Tibial nerve (tissue), 4 donors: ENCODE measurements around the gene INO80E. TPM values are rescaled to one million over a fixed set of nuclear protein-coding genes. Genes with fewer than 3 reads are reported as not detected.
A peak's percentile ranks its signal among the peaks of the same experiment; 100 is the strongest.

Experiments used
- DNase-seq, 2 donors: peaks; one replicate each; pipeline ENCODE4 v3.0.0-alpha.2; 2019; ENCODE audit warnings: low spot score in 2 of 2
- H3K27ac ChIP-seq, 4 donors: fragments of 200-600 bp; sonication (generic) in 3 of 4; one replicate each; pipeline ENCODE4 v1.5.1; 2017 to 2019; ENCODE audit warnings: mild to moderate bottlenecking in 1 of 4
- H3K27me3 ChIP-seq, 2 donors: fragments of 200-600 bp; sonication (generic) in 1 of 2; one replicate each; pipeline versions ENCODE4 v1.5.1 to v1.6.0; 2017 to 2019
- H3K36me3 ChIP-seq, 3 donors: fragments of 200-600 bp; sonication (generic); one replicate each; pipeline ENCODE4 v1.5.1; 2018 to 2019
- H3K4me1 ChIP-seq, 4 donors: fragments of 200-600 bp; sonication (generic) in 3 of 4; one replicate each; pipeline ENCODE4 v1.5.1; 2017 to 2019
- H3K4me3 ChIP-seq, 4 donors: fragments of 200-600 bp; sonication (generic) in 3 of 4; one replicate each; pipeline ENCODE4 v1.5.1; 2017 to 2019; ENCODE audit warnings: mild to moderate bottlenecking in 1 of 4, moderate library complexity in 1 of 4
- H3K9me3 ChIP-seq, 4 donors: fragments of 200-600 bp; sonication (generic) in 3 of 4; one replicate each; pipeline ENCODE4 v1.5.1; 2017 to 2019
- EP300 ChIP-seq, 2 donors: sonication (generic); formaldehyde crosslinking; IDR thresholded peaks; one replicate each; pipeline ENCODE4 v1.6.1; 2017; ENCODE audit warnings: antibody characterized with exemption in 2 of 2, mild to moderate bottlenecking in 1 of 2
- POLR2A ChIP-seq, 2 donors: fragments of 450-650 bp; IDR thresholded peaks; one replicate each; pipeline ENCODE4 v1.6.1; 2017; ENCODE audit warnings: antibody characterized with exemption in 2 of 2, mild to moderate bottlenecking in 2 of 2, moderate library complexity in 2 of 2
- WGBS, 2 donors: methylation state at CpG; one replicate each; pipeline ENCODE4 v1.1.5; 2018; 5-methylcytosine and 5-hydroxymethylcytosine counted together
- total RNA-seq, 4 donors: library from RNA; depleted of rRNA; stranded (reverse); fragments of >200 nt; gene quantifications; one replicate each; pipeline ENCODE4 v1.1.0, GENCODE V29; 2016
- TF ChIP-seq, protein P1 (sequence below), 5 experiments: fragments of 200-600 bp in 3 of 5; fragments of 450-650 bp in 2 of 5; sonication (generic) in 3 of 5; IDR thresholded peaks; one replicate each; pipeline ENCODE4 v1.5.1; 2016 to 2019; ENCODE audit warnings: antibody characterized with exemption in 5 of 5, mild to moderate bottlenecking in 3 of 5, moderate library complexity in 2 of 5

INO80E gene
- total RNA-seq, 4 donors from 2014 or later, result 36.6 to 60.4 (median 51.6) TPM

DNA sequence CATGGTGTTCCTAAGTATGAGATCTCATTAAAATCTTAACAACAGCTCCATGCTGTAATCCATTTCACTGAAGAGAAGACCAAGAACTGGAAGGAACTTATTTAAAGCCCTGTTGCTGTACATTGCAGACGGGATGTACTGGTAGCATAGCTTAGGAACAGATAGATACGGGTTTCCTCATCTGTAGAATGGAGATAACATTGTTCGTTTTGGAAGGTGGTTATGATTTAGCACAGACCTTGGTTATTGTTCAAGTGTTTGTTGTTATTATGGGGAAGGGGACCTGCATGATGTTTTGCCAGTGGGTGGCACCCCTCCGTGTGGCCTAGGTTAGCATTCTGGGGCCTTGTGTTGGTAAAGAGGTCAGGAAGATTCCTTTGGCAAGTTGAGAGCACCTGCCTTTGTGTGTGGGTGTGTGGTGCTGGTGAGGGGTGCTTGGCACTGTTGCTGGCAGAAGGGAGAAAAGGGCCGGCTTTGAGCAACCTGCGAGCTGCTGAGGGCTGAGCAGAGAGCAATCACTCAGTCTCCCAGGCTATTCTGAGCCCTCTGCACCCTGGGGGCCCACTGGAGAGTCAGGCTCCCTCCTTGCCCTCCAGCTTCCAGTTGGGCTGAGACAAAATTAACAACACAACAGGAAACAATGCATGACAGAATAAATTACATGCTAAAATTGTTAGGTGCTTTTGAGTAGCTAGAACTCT, 20.1 kb upstream of the INO80E start:
- Histone ChIP-seq H3K36me3 (peaks cover 0 to 45% (median 14%) of the 10 kb centered on the region in 3 donors), H3K9me3 (no peaks in the 10 kb centered on the region), H3K27me3 (no peaks in the 10 kb centered on the region), H3K4me3 (peak overlapping the region in 3 of 4 donors; percentile 70 to 83 (median 73)), H3K27ac (peak overlapping the region in 2 of 4 donors; percentile 87 to 95), H3K4me1 (peaks cover 0 to 50% (median 21%) of the 10 kb centered on the region in 4 donors)
- WGBS, 2 donors, result 17% methylated on average over 6 of the region's 6 CpGs
- no peak for TF ChIP-seq POLR2A (IDR thresholded peaks at IDR 0.05)
- no peak for TF ChIP-seq EP300 (IDR thresholded peaks at IDR 0.05)
- TF ChIP-seq, protein P1, sequence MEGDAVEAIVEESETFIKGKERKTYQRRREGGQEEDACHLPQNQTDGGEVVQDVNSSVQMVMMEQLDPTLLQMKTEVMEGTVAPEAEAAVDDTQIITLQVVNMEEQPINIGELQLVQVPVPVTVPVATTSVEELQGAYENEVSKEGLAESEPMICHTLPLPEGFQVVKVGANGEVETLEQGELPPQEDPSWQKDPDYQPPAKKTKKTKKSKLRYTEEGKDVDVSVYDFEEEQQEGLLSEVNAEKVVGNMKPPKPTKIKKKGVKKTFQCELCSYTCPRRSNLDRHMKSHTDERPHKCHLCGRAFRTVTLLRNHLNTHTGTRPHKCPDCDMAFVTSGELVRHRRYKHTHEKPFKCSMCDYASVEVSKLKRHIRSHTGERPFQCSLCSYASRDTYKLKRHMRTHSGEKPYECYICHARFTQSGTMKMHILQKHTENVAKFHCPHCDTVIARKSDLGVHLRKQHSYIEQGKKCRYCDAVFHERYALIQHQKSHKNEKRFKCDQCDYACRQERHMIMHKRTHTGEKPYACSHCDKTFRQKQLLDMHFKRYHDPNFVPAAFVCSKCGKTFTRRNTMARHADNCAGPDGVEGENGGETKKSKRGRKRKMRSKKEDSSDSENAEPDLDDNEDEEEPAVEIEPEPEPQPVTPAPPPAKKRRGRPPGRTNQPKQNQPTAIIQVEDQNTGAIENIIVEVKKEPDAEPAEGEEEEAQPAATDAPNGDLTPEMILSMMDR (IDR thresholded peaks at IDR 0.05), result no peak
- DNase-seq, result no peak

DNA sequence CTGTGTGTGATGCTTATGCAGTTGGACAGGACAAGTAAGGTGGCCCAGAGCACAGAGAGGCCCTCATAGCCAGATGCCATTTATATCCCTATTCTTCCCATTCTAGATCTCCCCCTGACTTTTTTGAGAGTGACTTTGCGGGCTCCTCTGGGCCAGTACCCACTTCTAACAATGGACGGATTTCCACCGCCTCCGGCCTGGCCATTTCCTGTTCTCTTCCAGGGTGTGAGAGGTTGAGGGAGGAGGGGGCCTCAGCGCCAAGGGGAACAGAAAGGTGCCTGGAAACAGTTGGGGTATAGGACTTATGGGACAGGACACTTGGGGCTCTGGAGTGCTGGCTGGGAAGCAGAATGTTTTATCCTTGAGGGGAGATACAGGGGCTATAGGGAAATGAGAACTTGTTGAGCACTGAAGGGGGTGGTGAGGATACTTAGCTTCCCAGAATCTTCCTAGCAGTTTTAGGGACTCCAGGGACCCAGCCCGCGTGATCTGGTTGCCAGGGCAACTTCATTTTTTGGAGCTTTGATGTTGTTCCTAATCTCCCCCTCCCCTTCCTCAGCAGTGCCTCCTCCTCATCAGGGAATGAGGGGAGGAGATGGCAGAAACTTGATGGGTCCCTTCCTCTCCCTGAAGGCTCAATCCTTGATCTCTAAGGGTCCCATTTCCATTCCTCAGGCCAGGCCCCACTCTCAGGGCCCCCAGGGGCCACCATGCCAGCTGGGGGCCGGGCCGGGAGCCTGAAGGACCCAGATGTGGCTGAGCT, 18.8 kb upstream of the INO80E start:
- Histone ChIP-seq H3K36me3 (peaks cover 0 to 48% (median 22%) of the 10 kb centered on the region in 3 donors), H3K9me3 (no peaks in the 10 kb centered on the region), H3K27me3 (no peaks in the 10 kb centered on the region), H3K4me1 (peaks cover 0 to 50% (median 21%) of the 10 kb centered on the region in 4 donors), H3K4me3 (peak overlapping the region in 1 of 4 donors; percentile 70), H3K27ac (peak overlapping the region in 1 of 4 donors; percentile 95)
- no peak for TF ChIP-seq EP300 (IDR thresholded peaks at IDR 0.05)
- 44 to 52% methylated on average over 7 to 9 of the region's 9 CpGs for WGBS, 2 donors
- no peak for DNase-seq

DNA sequence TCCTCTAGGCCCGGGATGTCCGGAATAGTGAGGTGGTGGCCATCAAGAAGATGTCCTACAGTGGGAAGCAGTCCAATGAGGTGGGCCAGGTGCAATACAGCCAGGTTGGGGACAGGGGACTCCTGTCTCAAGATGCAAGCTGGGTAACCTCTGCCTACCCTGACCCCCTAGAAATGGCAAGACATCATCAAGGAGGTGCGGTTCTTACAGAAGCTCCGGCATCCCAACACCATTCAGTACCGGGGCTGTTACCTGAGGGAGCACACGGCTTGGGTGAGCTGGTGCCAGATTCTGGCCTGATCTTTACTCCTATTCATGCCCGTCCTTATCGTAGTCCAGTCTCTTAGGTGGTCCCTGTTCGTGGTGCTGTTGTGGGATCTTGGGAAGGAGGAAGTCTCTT, 18.0 kb upstream of the INO80E start:
- 90 to 92% methylated on average over 9 of the region's 9 CpGs for WGBS, 2 donors
- H3K36me3 ChIP-seq, result peaks cover 0 to 57% (median 30%) of the 10 kb centered on the region in 3 donors
- no peaks in the 10 kb centered on the region for H3K9me3 ChIP-seq
- H3K4me3 ChIP-seq, result no peak overlapping the region
- peak overlapping the region in 1 of 4 donors; percentile 95 for H3K27ac ChIP-seq
- TF ChIP-seq, protein P1 (IDR thresholded peaks at IDR 0.05), result no peak
- TF ChIP-seq POLR2A (IDR thresholded peaks at IDR 0.05), result no peak
- TF ChIP-seq EP300 (IDR thresholded peaks at IDR 0.05), result no peak
- H3K27me3 ChIP-seq, result no peaks in the 10 kb centered on the region
- DNase-seq, result no peak
- H3K4me1 ChIP-seq, result peaks cover 0 to 46% (median 21%) of the 10 kb centered on the region in 4 donors

DNA sequence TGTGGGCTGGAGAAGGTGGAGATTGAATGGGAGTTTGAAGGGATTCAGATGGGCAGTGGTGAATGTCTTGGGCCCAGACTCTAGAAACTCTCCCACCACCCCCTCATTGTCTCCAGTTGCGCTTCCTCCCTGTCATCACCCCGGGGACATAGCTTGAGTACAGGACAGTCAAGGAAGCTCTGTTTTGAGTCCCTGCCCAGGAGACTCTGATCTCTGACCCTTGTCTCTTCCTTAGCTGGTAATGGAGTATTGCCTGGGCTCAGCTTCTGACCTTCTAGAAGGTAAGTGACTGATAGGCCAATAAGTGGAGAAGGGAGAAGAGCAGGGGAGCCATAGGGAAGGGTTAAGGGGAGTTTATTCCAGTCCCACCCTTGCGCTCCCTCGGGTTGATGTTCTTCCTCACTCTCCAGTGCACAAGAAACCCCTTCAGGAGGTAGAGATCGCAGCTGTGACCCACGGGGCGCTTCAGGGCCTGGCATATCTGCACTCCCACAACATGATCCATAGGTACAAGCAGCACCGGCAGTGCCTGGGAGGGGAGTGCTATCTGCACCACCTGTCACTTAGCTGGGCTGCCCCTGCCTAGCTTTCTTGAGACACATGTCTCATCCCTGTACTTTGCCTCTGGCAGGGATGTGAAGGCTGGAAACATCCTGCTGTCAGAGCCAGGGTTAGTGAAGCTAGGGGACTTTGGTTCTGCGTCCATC, 17.3 kb upstream of the INO80E start:
- no peaks in the 10 kb centered on the region for H3K27me3 ChIP-seq
- WGBS, 2 donors, result 86% methylated on average over 9 of the region's 9 CpGs
- peak overlapping the region in 1 of 4 donors; percentile 95 for H3K27ac ChIP-seq
- peaks cover 0 to 43% (median 21%) of the 10 kb centered on the region in 4 donors for H3K4me1 ChIP-seq
- DNase-seq, result no peak
- TF ChIP-seq EP300 (IDR thresholded peaks at IDR 0.05) (no peak), POLR2A (IDR thresholded peaks at IDR 0.05) (no peak)
- TF ChIP-seq, protein P1 (IDR thresholded peaks at IDR 0.05), result no peak
- H3K36me3 ChIP-seq, result peaks cover 4 to 63% (median 37%) of the 10 kb centered on the region in 3 donors
- H3K9me3 ChIP-seq, result no peaks in the 10 kb centered on the region
- no peak overlapping the region for H3K4me3 ChIP-seq

DNA sequence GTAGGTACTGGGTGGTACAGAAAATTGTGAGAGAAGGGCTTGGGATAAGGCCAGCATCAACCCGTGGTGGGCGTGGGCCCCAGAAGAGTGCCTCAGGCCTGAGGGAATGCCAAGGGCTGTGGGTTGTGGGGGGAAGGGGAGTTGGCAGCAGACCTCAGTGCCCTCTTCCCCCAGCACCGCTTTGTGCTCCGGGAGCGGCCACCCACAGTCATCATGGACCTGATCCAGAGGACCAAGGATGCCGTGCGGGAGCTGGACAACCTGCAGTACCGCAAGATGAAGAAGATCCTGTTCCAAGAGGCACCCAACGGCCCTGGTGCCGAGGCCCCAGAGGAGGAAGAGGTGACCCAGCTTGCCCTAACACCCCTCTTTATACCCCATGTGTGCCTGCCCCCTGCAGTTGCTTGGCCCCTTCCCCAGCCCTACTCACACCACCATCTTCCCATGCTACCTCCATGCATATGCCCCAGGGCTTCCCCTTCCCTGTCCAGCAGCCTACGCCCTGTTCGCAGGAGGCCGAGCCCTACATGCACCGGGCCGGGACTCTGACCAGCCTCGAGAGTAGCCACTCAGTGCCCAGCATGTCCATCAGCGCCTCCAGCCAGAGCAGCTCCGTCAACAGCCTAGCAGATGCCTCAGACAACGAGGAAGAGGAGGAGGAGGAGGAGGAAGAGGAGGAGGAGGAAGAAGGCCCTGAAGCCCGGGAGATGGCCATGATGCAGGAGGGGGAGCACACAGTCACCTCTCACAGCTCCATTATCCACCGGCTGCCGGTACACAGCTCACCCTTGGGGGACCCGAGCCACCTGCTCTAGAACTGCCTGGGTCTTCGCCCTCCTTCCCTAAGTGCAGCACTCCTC, 13.3 kb upstream of the INO80E start:
- Histone ChIP-seq H3K36me3 (peaks cover 9 to 100% (median 69%) of the 10 kb centered on the region in 3 donors), H3K27ac (no peak overlapping the region), H3K4me1 (peaks cover 0 to 8% (median 0%) of the 10 kb centered on the region in 4 donors), H3K4me3 (no peak overlapping the region), H3K9me3 (no peaks in the 10 kb centered on the region), H3K27me3 (no peaks in the 10 kb centered on the region)
- whole genome bisulfite sequencing, 2 donors, result 74 to 81% methylated on average over 23 to 24 of the region's 24 CpGs
- TF ChIP-seq POLR2A (IDR thresholded peaks at IDR 0.05) (no peak), EP300 (IDR thresholded peaks at IDR 0.05) (no peak)
- TF ChIP-seq, protein P1 (IDR thresholded peaks at IDR 0.05), result no peak
- no peak for DNase-seq
